H1 (cell line): Measurements from ENCODE around the gene PLGRKT. TPM values are rescaled to one million over a fixed set of nuclear protein-coding genes. Genes with fewer than 3 reads are reported as not detected.

Experiments
- CTCF ChIA-PET: fragments of 300-600 bp; sonication (Branson Sonifier 250); formaldehyde crosslinking; loops from one replicate; lab custom pipeline; 2021; ENCODE audit not compliant: partially characterized antibody; lab: Charles Lee
- POLR2A ChIA-PET: fragments of 300-600 bp; sonication (Branson Sonifier 250); formaldehyde crosslinking; loops from one replicate; lab custom pipeline; 2021; ENCODE audit warnings: inconsistent platforms; ENCODE audit not compliant: partially characterized antibody; lab: Charles Lee
- DNase-seq, 2 experiments: peaks; one replicate each; pipeline versions ENCODE4 v3.0.0 to v3.0.0-alpha.2; 2010 to 2022; ENCODE audit warnings: low spot score in 2 of 2, low read depth in 1 of 2, mixed read lengths in 1 of 2
- FAIRE-seq: peaks from 2 replicates; lab custom pipeline; 2011; peaks lifted over from hg19 to GRCh38; lab: Jason Lieb, UNC
- H2AFZ ChIP-seq: 2 replicates; pipeline ENCODE4 v1.8.1; 2012; ENCODE audit warnings: low read length, inconsistent platforms
- H2AK5ac ChIP-seq: 2 replicates; pipeline ENCODE4 v1.6.1; 2013; ENCODE audit warnings: low read depth, low read length
- H2BK120ac ChIP-seq: replicated peaks from 2 replicates; pipeline ENCODE3; 2013; ENCODE audit warnings: low read depth, low read length, inconsistent platforms
- H2BK12ac ChIP-seq: 2 replicates; pipeline ENCODE4 v1.6.1; 2013; ENCODE audit warnings: low read depth, low read length
- H2BK15ac ChIP-seq: 2 replicates; pipeline ENCODE4 v1.6.1; 2013; ENCODE audit warnings: low read length
- H2BK20ac ChIP-seq: 2 replicates; pipeline ENCODE4 v1.6.1; 2013; ENCODE audit warnings: low read length
- H2BK5ac ChIP-seq: 2 replicates; pipeline ENCODE4 v1.6.1; 2013; ENCODE audit warnings: low read depth, low read length
- H3K14ac ChIP-seq: 2 replicates; pipeline ENCODE4 v1.6.1; 2013; ENCODE audit warnings: inconsistent platforms; ENCODE audit not compliant: insufficient read length
- H3K18ac ChIP-seq: 2 replicates; pipeline ENCODE4 v1.6.1; 2013; ENCODE audit warnings: low read length; ENCODE audit errors: extremely low read depth
- H3K23ac ChIP-seq: 2 replicates; pipeline ENCODE4 v1.6.1; 2013; ENCODE audit warnings: inconsistent platforms; ENCODE audit not compliant: insufficient read length
- H3K23me2 ChIP-seq: 2 replicates; pipeline ENCODE4 v1.6.1; 2013; ENCODE audit warnings: low read depth, low read length
- H3K27ac ChIP-seq: 2 replicates; pipeline ENCODE4 v1.6.1; 2011; ENCODE audit warnings: low read depth, low read length, inconsistent platforms
- H3K27me3 ChIP-seq, 4 experiments: replicated peaks in 1 of 4; 1 replicate in 1 of 4; 2 replicates in 3 of 4; pipeline versions ENCODE4 v1.6.1 to v1.8.1; 2011 to 2013; ENCODE audit warnings: low read length in 3 of 4, mild to moderate bottlenecking in 3 of 4, inconsistent platforms in 2 of 4, mixed read lengths in 2 of 4, moderate library complexity in 1 of 4; ENCODE audit not compliant: control insufficient read depth in 3 of 4, insufficient read depth in 3 of 4; ENCODE audit errors: extremely low read depth in 1 of 4
- H3K36me3 ChIP-seq, 4 experiments: 2 replicates each; pipeline versions ENCODE4 v1.6.1 to v1.8.1; 2011 to 2013; ENCODE audit warnings: mild to moderate bottlenecking in 4 of 4, low read length in 3 of 4, moderate library complexity in 2 of 4, control low read depth in 1 of 4, inconsistent platforms in 1 of 4; ENCODE audit not compliant: insufficient read depth in 4 of 4, control insufficient read depth in 2 of 4
- H3K4ac ChIP-seq: replicated peaks from 2 replicates; pipeline ENCODE3; 2013; ENCODE audit warnings: low read length, low read depth, mixed read lengths, inconsistent platforms; ENCODE audit not compliant: insufficient read length
- H3K4me1 ChIP-seq, 4 experiments: replicated peaks in 1 of 4; 1 replicate in 1 of 4; 2 replicates in 3 of 4; pipeline versions ENCODE4 v1.6.1 to v1.8.1; 2011 to 2013; ENCODE audit warnings: low read length in 3 of 4, inconsistent platforms in 2 of 4, mixed read lengths in 1 of 4; ENCODE audit not compliant: insufficient read depth in 4 of 4, control insufficient read depth in 3 of 4
- H3K4me2 ChIP-seq, 2 experiments: 2 replicates each; pipeline versions ENCODE4 v1.6.1 to v1.8.1; 2011 to 2013; ENCODE audit warnings: low read depth in 2 of 2, low read length in 2 of 2, control low read depth in 1 of 2, inconsistent platforms in 1 of 2, mild to moderate bottlenecking in 1 of 2; ENCODE audit not compliant: insufficient read depth in 1 of 2
- H3K4me3 ChIP-seq, 4 experiments: fragments of 200-600, 300-600 bp in 1 of 4; sonication (generic), shearing (Covaris generic), sonication (Bioruptor Twin) in 1 of 4; 2 replicates each; pipeline versions ENCODE4 v1.5.1 to v1.8.1; 2011 to 2016; ENCODE audit warnings: low read length in 4 of 4, low read depth in 3 of 4, control low read depth in 2 of 4, inconsistent platforms in 2 of 4, mild to moderate bottlenecking in 2 of 4, mixed read lengths in 1 of 4, moderate library complexity in 1 of 4; ENCODE audit not compliant: insufficient read depth in 2 of 4; ENCODE audit errors: extremely low read depth in 1 of 4
- H3K56ac ChIP-seq: replicated peaks from 2 replicates; pipeline ENCODE3; 2013; ENCODE audit warnings: low read depth, mild to moderate bottlenecking, mixed read lengths, low read length, inconsistent platforms; ENCODE audit not compliant: insufficient read length
- H3K79me1 ChIP-seq: 2 replicates; pipeline ENCODE4 v1.6.1; 2013; ENCODE audit warnings: low read depth, low read length, control low read depth
- H3K79me2 ChIP-seq, 2 experiments: 2 replicates each; pipeline versions ENCODE4 v1.6.1 to v1.8.1; 2012 to 2013; ENCODE audit warnings: low read length in 2 of 2, mild to moderate bottlenecking in 2 of 2, inconsistent platforms in 1 of 2; ENCODE audit not compliant: insufficient read depth in 2 of 2, control insufficient read depth in 1 of 2
- H3K9ac ChIP-seq, 4 experiments: replicated peaks in 1 of 4; 1 replicate in 1 of 4; 2 replicates in 3 of 4; pipeline versions ENCODE4 v1.6.1 to v1.8.1; 2011 to 2013; ENCODE audit warnings: low read depth in 3 of 4, low read length in 3 of 4, control low read depth in 2 of 4, mild to moderate bottlenecking in 2 of 4, moderate library complexity in 2 of 4, inconsistent platforms in 1 of 4; ENCODE audit errors: extremely low read depth in 1 of 4
- H3K9me3 ChIP-seq, 2 experiments: 2 replicates each; pipeline versions ENCODE4 v1.6.1 to v1.8.1; 2012 to 2013; ENCODE audit warnings: mild to moderate bottlenecking in 2 of 2, moderate library complexity in 2 of 2, control low read depth in 1 of 2, inconsistent platforms in 1 of 2, low read depth in 1 of 2, low read length in 1 of 2, mixed read lengths in 1 of 2; ENCODE audit not compliant: insufficient read depth in 2 of 2
- H4K20me1 ChIP-seq, 2 experiments: replicated peaks in 1 of 2; 2 replicates each; pipeline versions ENCODE3 to v1.8.1; 2011 to 2013; ENCODE audit warnings: inconsistent platforms in 2 of 2, low read length in 2 of 2, mild to moderate bottlenecking in 1 of 2; ENCODE audit not compliant: insufficient read depth in 2 of 2, control insufficient read depth in 1 of 2
- H4K5ac ChIP-seq: 2 replicates; pipeline ENCODE4 v1.6.1; 2013; ENCODE audit warnings: low read length, low read depth, mixed read lengths, inconsistent platforms; ENCODE audit not compliant: insufficient read length
- H4K8ac ChIP-seq: 2 replicates; pipeline ENCODE4 v1.8.0; 2013; ENCODE audit warnings: mild to moderate bottlenecking, moderate library complexity, low read length, inconsistent platforms; ENCODE audit not compliant: insufficient read depth; ENCODE audit errors: extremely low read depth
- H4K91ac ChIP-seq: replicated peaks from 2 replicates; pipeline ENCODE3; 2013; ENCODE audit warnings: low read length, mixed read lengths, inconsistent platforms; ENCODE audit not compliant: insufficient read length
- JUND ChIP-seq: IDR thresholded peaks from 2 replicates; pipeline ENCODE4 v1.6.1; 2011; ENCODE audit warnings: mild to moderate bottlenecking, improper control_type of control experiment, low read length
- SIN3A ChIP-seq, 2 experiments: IDR thresholded peaks in 1 of 2; conservative IDR thresholded peaks in 1 of 2; 2 replicates each; pipeline ENCODE4 v1.6.1; 2011 to 2012; ENCODE audit warnings: low read length in 2 of 2, improper control_type of control experiment in 1 of 2, low read depth in 1 of 2, mild to moderate bottlenecking in 1 of 2
- WGBS, 2 experiments: shearing (Covaris generic) in 1 of 2; methylation state at CpG; one replicate each; pipeline versions ENCODE4 v1.1.6 to v1.1.7; 2013 to 2015; ENCODE audit warnings: low lambda C conversion rate in 2 of 2, mixed read lengths in 2 of 2, inconsistent platforms in 1 of 2, low coverage in 1 of 2, missing lambda C conversion rate in 1 of 2; ENCODE audit not compliant: insufficient replicate concordance in 2 of 2, insufficient coverage in 1 of 2, insufficient read length in 1 of 2; ENCODE audit errors: extremely low coverage in 1 of 2, missing lambda C conversion rate in 1 of 2; 5-methylcytosine and 5-hydroxymethylcytosine counted together
- polyA plus RNA-seq, 7 experiments: library from polyadenylated mRNA; depleted of rRNA in 3 of 7; stranded (reverse) in 5 of 7; unstranded in 2 of 7; fragments of >200 nt in 5 of 7; fragments of 200-250 nt in 2 of 7; gene quantifications; 1 replicate in 5 of 7; 2 replicates in 1 of 7; 4 replicates in 1 of 7; pipeline versions ENCODE4 v1.2.1 to v1.2.3, GENCODE V29; 2011 to 2013; ENCODE audit warnings: missing spikeins in 2 of 7, mixed read lengths in 2 of 7
- total RNA-seq: library from RNA; stranded (reverse); fragmentation: NEBNext Ultra II Directional; extraction: Animal tissue kit (Norgen Biotek cat#: 25700); gene quantifications from 2 replicates; pipeline ENCODE4 v1.2.1, GENCODE V29; 2021

The PLGRKT gene
- total and polyA plus RNA-seq, 2 of the 8 experiments (the other 6 are each of a cell fraction or from before 2014, with no cell fraction given) = 5.4 to 15.7 TPM

DNA sequence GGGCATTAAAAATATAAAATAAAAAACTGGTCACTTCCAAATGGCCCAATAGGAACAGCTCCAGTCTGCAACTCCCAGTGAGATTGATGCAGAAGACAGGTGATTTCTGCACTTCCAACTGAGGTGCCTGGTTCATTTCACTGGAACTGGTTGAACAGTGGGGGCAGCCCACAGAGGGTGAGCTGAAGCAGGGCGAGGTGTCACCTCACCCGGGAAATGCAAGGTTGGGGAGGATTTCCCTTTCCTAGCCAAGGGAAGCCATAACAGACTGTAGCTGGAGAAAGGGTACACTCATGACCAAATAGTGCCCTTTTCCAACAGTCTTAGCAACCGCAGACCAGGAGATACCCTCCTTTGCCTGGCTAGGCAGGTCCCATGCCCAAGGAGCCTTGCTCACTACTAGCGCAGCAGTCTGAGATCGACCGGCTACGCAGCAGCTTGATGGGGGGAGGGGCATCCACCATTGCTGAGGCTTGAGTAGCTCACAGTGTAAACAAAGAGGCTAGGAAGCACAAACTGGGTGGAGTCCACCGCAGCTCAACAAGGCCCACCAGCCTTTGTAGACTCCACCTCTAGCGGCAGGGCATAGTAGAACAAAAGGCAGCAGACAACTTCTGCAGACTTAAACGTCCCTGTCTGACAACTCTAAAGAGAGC, 110.7 kb downstream of the PLGRKT start:
- H3K23ac ChIP-seq = no peak overlapping the region
- H3K23me2 ChIP-seq = 0 out of 2 replicates have a peak, but pooled peaks cover 2% of the 10 kb centered on the region
- H2AK5ac ChIP-seq = no peak overlapping the region
- no peak overlapping the region for H3K27ac ChIP-seq
- H3K4me3 ChIP-seq = peak overlapping the region in 1 of 4 experiments; percentile 13; a peak in 1 of 8 replicates
- FAIRE-seq = no peak
- peak overlapping the region; percentile 90; the same call in 1 of the 2 replicates for H2BK5ac ChIP-seq
- no peaks in the 10 kb centered on the region for H4K20me1 ChIP-seq
- no peak overlapping the region for H2BK20ac ChIP-seq
- H3K56ac ChIP-seq = no peak overlapping the region
- H3K79me2 ChIP-seq = no peaks in the 10 kb centered on the region
- peak overlapping the region in 2 of 4 experiments; percentile 23 to 76; a peak in 1 of 7 replicates for H3K9ac ChIP-seq
- CTCF ChIA-PET = interaction anchor here (0.6 to 1.6 kb wide), 9 partner anchors 9 to 273 kb away, joined by 3 to 4 read pairs (median 3); partner anchors contain the start of gene RLN1
- H3K36me3 ChIP-seq = no peaks in the 10 kb centered on the region
- H4K8ac ChIP-seq = no peak overlapping the region
- peak overlapping the region; percentile 66 to 73 for H3K4me2 ChIP-seq
- H3K9me3 ChIP-seq = no peaks in the 10 kb centered on the region
- no peak overlapping the region for H4K5ac ChIP-seq
- no peak overlapping the region for H4K91ac ChIP-seq
- no peak overlapping the region for H3K14ac ChIP-seq
- no peaks in the 10 kb centered on the region for H3K27me3 ChIP-seq
- peak overlapping the region; percentile 40; the same call in 1 of the 2 replicates for H2BK12ac ChIP-seq
- H3K4ac ChIP-seq = no peak overlapping the region
- peak; percentile 38 to 64 for DNase-seq
- H3K18ac ChIP-seq = no peak overlapping the region; the same call in 1 of the 2 replicates
- POLR2A ChIA-PET = interaction anchor here (1.1 kb wide), 1 partner anchor 12 kb away, joined by 3 read pairs; no protein-coding TSS in a partner anchor
- peak overlapping the region; percentile 72; the same call in 1 of the 2 replicates for H2BK15ac ChIP-seq
- H3K79me1 ChIP-seq = no peaks in the 10 kb centered on the region
- peak overlapping the region; percentile 100 for H2AFZ ChIP-seq
- peak overlapping the region; percentile 82 for H2BK120ac ChIP-seq
- 59% methylated on average over 10 of the region's 10 CpGs; no CpG with 5 or more reads in 1 of the 2 experiments for WGBS, 2 experiments
- peaks cover 0 to 9% (median 4%) of the 10 kb centered on the region in 4 experiments; a peak in 4 of 7 replicates for H3K4me1 ChIP-seq
- no peak for TF ChIP-seq SIN3A (conservative IDR thresholded peaks at IDR 0.05 in 1 of 2, IDR thresholded peaks at IDR 0.05 in 1 of 2; ENCODE audit: low read depth in 1 of 2, low read length in 2 of 2)
- TF ChIP-seq JUND = no peak
